Activated CD8-positive, alpha-beta memory T cell treated with anti-CD3 and anti-CD28 coated beads, Interleukin-2, amount 50 U/mL, for 24 hours (primary cell): Measurements from ENCODE around the gene CDIPT.
A peak's percentile ranks its signal among the peaks of the same experiment; 100 is the strongest.
"Not testable (repeated sequence)": the region's sequence is repeated elsewhere in the genome, so short reads cannot be mapped to it uniquely, and the experiment has no call there.

Source experiments
- DNase-seq: peaks from one replicate; pipeline ENCODE4 v3.0.0-alpha.2; 2020; ENCODE audit errors: extremely low read depth

Gene CDIPT

GRCh38 chr16:29862884-29863668, at the start of gene CDIPT:
Gene CDIPT, minus strand, starts transcription at chr16:29863226. Its CDS starts 369 bp downstream, at chr16:29862857.
- peak; percentile 87 for DNase-seq

GRCh38 chr16:29912087-29912486, 49.1 kb upstream of the CDIPT start:
- DNase-seq = no peak

- DNase-seq = no peak
These were observed 48.6 kb upstream of the CDIPT start for GRCh38 chr16:29911676-29912010.

- no peak for DNase-seq
These were observed 48.0 kb upstream of the CDIPT start for GRCh38 chr16:29910819-29911675.

GRCh38 chr16:29909851-29910250, 46.8 kb upstream of the CDIPT start:
- DNase-seq = not testable (repeated sequence)

- DNase-seq = no peak
These were observed 46.4 kb upstream of the CDIPT start for GRCh38 chr16:29909391-29909790.

GRCh38 chr16:29908719-29909220, 45.7 kb upstream of the CDIPT start:
- DNase-seq = no peak

- DNase-seq = no peak
These were observed 44.9 kb upstream of the CDIPT start for GRCh38 chr16:29907973-29908372.

- no peak for DNase-seq
These were observed 43.7 kb upstream of the CDIPT start for GRCh38 chr16:29906520-29907244.

- DNase-seq = no peak
These were observed 42.6 kb upstream of the CDIPT start for GRCh38 chr16:29905668-29906067.

GRCh38 chr16:29904947-29905346, 41.9 kb upstream of the CDIPT start:
- DNase-seq = no peak

GRCh38 chr16:29903590-29903989, 40.6 kb upstream of the CDIPT start:
- DNase-seq = no peak

- no peak for DNase-seq
These were observed 38.5 kb upstream of the CDIPT start for GRCh38 chr16:29901607-29901945.

GRCh38 chr16:29900888-29901606, 38.0 kb upstream of the CDIPT start:
- DNase-seq = no peak

GRCh38 chr16:29900102-29900887, 37.3 kb upstream of the CDIPT start, which contains the start of gene ASPHD1:
Gene ASPHD1, plus strand, starts transcription at chr16:29900488. Its CDS starts 484 bp downstream, at chr16:29900972.
- DNase-seq = no peak

- peak; percentile 34 for DNase-seq
These were observed 36.6 kb upstream of the CDIPT start, which contains the start of gene SEZ6L2 for GRCh38 chr16:29899516-29900101. Gene SEZ6L2, minus strand, starts transcription at chr16:29899550. Its CDS starts 531 bp downstream, at chr16:29899019.

GRCh38 chr16:29898804-29899515, 35.9 kb upstream of the CDIPT start:
- no peak for DNase-seq

- DNase-seq = no peak
These were observed 35.2 kb upstream of the CDIPT start for GRCh38 chr16:29898135-29898803.

GRCh38 chr16:29897333-29897732, 34.3 kb upstream of the CDIPT start:
- no peak for DNase-seq
